Ramos (cell line): ENCODE results near the gene OR6K6.

Experiments used
- in situ Hi-C: fragments of 300-500 bp; cut with MboI; formaldehyde crosslinking; loops from one replicate; pipeline ENCODE4 v1.14.3; 2022; ENCODE audit warnings: low sequenced_read_pairs; ENCODE audit not compliant: unreplicated experiment

The OR6K6 gene

GRCh38 chr1:158799689-158800088, 45.2 kb downstream of the OR6K6 start:
- in situ Hi-C loops, result no loop called here

DNA sequence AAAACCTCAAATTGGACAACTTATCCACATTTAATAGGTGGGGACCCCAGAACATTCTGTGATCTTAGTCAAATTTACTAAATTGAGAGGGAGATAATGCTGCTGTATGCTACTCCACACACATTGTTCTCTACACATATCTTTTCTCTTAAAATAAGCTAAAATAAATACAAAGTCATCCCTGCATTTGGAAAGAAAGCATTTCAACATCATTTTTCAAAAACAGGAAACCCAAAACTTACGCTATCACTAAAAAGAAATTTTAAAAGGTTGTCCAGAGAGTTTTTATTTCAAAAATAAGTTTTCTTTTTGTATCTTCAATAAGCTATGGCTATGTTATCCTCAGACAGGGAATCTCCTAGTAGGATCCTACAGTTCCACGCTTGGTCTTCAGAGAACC, 46.0 kb downstream of the OR6K6 start:
- in situ Hi-C loops, result no loop called here

GRCh38 chr1:158801396-158801795, 46.9 kb downstream of the OR6K6 start:
- in situ Hi-C loops, result no loop called here

DNA sequence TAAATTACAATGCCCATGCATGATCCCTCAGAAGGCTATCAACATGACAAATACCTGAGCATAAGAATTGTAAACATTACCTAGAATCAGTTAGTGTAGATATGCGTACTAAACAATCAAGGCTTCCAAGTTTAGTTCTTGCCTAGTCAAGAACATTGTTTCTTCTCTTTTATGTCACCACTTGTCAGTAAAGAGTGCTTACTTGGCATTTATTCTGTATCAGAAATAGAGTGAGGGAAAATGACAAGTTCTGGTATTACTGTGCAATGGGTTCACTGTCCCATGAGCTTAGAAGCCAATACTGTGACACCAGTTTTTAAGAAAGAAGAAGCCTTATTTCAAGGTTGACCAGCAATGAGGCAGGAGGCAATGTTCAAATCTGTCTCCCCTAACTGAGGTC, 49.2 kb downstream of the OR6K6 start:
- in situ Hi-C loops, result no loop called here
